ENCODE results near the gene CNTNAP4. TPM values are rescaled to one million over a fixed set of nuclear protein-coding genes. Genes with fewer than 3 reads are reported as not detected.

Gene CNTNAP4
- total RNA-seq, 1 experiment from 2014 or later = 2.6 TPM

DNA sequence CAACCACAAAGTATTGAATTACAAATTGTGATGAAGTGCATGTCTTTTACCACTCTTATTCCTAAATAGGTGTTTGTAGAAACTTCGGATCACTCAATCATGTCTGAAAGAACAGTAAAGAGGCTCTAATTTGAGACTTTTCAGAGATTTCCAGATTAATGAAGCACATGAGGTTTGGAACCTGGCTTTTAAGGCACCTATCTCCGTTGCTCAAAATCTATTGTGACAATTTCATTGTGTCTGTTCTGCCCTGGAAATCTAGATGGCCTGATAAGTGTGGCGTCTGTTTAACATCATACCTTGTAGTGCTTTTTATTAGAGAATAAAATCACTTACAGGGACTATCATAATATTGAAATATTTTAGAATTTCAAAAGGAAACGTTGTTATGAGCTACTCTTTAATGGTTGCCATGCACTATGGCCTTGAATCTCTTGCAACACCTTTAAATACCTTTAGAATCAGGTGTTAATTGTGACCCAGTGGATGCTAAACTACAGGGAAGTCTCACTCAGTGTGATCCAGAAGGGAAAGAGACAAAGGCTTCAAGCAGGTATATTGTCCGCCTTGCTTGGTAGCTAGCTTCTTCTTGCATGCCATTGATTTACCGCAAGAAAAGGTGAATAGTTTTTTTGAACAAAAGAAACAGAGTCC, 210.3 kb downstream of the CNTNAP4 start:
- DNase-seq (ENCODE audit: low read depth) = no peak

DNA sequence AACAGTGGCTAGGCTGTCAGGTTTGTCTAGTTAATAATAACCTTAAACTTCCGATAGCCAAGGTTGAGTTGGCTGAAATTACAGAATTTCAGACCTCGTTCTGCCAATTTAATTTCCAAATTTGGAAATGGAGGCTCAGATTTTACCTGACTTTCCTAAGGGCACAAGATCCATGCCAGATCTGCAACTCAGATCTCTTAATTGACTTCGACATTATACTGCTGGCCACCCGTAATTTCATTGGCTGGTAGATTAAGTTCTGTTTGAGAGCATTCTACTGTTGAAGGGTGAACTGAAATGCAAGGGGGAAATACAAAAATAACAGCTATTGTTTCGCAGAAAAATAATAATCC, 210.8 kb downstream of the CNTNAP4 start:
- no peak for DNase-seq (ENCODE audit: low read depth)

DNA sequence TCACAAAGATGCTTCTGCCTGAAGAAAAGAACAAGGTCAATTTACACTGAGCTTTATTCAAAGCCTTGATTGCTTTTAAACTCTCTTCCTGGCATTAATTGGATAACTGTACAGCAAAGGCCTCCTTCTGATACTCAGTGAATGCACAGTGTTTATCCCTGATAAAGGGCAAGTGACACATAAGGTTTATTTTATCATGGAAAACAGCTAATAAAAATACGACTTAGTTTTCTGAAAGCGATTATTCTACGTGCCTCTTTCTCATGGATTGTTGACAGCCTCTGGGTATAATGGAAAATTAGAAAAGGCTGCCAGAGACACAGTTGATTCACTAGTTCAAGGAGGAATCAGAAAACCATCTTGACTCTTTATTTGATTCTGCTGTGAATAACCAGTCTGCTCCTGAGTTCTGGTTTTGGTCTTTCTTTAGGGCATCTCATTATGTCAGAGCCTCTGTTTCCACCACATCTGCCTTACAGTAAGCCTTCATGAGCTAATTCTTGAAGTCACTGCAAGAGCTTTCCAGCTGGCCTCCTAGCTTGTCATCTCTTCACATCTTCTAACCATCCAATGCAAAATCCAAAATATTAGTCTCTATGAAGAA, 212.9 kb downstream of the CNTNAP4 start:
- no peak for DNase-seq (ENCODE audit: low read depth)

DNA sequence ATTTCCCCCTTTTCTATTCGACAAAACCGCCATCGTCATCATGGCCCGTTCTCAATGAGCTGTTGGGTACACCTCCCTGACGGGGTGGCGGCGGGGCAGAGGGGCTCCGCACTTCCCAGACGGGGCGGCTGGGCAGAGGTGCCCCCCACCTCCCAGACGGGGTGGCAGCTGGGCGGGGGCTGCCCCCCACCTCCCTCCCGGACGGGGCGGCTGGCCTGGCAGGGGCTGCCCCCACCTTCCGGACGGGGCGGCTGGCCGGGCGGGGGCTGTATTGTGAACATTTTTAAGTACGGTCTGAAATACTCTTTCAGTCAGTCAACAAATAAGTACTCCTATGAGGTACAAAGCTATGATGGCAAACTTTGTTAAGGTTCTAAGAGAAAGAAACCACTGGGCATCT, 222.8 kb downstream of the CNTNAP4 start:
- DNase-seq (ENCODE audit: low read depth) = no peak

DNA sequence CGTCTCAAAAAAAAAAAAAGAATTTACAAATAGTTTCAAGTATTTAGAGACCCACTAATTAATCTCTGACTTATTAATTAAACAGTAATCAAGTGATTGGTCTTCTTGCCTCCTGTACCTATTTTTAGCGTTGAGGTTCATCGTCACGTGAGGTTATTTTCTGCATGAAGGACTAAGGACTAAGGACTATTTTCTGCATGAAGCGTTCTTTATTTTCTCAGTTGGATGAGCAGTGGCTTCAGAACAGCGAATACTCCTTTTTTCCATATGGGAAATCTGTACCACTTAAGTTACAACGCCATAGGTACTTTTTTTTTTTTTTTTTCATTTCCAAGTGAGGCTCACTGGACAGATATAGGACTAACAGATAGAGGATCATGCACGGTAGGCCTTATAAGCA, 224.9 kb downstream of the CNTNAP4 start:
- no peak for DNase-seq (ENCODE audit: low read depth)

DNA sequence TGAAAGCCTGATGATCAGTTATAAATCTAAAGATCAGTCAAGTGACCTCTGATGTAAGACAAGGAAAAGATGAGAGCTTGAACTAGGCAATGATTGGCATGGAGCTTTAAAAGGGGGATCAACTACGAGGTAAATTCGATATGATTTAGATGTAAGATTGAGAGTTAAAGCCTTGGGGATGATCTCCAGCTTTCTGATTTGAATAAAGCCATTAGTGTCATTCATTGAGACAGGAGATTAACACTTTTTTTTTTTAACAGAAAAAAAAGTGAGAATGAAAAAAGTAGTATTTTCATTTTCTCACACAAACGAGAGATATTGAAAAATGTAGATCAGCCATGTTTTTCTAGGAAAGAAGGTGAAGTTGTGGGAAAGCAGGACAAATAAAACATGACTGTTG, 225.4 kb downstream of the CNTNAP4 start:
- no peak for DNase-seq (ENCODE audit: low read depth)

DNA sequence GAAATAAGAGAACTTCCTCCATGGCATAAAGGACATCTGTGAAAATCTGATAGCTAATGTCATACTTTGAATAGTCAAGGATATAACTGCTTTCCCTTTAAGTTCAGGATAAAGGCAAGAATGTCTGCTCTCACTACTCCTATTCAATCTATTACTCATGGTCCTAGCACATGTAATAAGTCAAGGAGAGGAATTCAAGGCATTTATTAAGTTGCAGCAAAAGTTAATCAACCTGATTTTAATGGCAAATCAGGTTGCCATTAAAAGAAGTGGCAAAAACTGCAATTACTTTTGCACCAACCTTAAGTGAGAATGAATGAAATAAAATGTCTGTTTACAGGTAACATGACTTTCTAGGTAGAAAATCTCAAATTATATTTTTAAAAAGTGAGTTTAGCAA, 225.9 kb downstream of the CNTNAP4 start:
- DNase-seq (ENCODE audit: low read depth) = no peak

DNA sequence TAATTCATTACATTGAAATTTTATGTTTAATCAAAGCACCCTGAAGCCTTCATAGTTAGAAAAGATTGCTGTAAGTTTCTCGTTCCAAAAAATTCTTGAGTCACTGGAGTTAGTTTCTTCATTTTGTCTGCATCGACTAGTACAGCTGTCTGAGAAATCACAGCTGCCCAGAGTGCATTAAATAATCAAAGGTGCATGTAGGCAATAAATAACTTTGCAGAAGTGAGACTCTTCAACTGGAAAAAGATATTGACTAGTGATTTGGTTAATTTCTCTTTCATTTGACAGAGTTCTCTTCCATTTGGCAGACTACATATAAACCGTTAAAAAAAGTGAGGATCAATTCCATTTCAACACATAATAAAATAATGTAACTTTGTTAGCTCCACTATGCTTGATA, 234.0 kb downstream of the CNTNAP4 start:
- DNase-seq (ENCODE audit: low read depth) = no peak

DNA sequence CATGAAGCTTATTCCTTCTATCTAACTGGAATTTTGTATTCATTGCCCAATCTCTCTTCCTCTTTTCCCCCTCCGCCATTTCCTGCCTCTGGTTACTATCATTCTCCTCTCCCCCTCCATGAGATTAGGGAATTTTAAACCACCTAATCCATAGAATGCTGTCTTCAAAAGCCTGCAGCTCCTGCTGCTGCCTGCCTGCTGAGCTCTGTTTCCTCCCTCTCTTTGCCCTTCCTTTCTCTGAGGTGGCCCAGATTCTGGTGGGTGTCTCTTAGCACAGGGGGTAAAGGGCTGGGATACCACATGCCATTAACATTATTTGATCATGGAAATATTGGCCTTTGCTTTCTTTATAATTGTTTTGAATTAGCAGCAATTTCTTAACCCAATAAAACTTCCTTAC, 241.6 kb downstream of the CNTNAP4 start:
- DNase-seq (ENCODE audit: low read depth) = no peak

DNA sequence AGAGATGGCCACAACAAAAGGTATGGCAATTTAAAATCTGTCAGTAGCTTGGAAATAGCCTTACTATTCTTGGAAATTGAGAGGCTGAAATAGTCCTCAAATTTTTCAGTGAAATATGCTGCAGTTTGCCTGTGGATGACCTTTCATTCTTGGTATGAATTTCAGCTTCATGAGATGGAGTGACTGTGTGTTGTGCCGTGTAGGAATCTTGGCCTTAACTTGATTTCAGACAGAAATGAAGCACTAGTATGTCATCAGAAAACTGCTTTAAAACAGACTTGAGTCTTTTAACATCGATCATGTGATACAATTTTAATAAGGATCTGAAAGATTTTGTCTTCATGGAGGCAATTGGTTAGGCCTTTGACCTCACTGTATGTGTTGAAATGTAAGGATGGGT, 247.2 kb downstream of the CNTNAP4 start:
- DNase-seq (ENCODE audit: low read depth) = no peak

DNA sequence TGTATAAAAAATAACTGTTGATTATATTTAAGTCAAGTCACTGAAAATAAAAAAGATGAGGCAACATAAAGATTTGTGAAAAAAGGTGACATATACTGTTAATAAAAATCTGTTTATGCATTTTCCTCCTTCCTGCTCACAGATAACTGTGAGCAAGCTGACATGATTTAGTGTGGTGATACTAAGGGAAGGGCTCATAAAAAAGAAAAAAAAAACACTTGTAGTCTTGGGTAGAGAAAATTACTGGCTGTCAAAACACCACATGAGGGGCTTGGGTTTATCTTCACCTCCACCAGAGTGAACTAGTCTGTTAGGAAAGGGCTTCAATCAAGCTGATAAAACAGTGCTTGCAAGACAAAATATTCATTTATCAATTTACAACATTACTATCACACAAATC, 247.6 kb downstream of the CNTNAP4 start:
- no peak for DNase-seq (ENCODE audit: low read depth)

DNA sequence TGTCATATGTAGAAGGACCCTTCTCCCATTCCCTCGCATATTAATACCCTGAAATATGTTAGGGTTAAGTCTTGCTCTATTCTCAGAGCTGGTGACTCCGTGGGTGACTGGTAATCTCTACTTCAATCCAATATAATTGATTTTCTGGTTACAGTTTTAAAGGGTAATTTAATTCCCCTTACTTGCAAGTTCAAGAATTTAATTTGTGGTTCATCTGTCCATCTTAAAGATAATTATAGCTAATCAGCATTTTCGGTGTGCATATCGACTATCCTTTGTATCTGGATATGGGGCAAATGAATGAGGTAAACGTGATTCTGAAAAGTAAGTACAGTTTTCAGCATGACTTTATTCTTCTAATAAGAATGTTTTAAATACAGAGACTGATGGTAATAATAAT, 250.0 kb downstream of the CNTNAP4 start:
- no peak for DNase-seq (ENCODE audit: low read depth)

DNA sequence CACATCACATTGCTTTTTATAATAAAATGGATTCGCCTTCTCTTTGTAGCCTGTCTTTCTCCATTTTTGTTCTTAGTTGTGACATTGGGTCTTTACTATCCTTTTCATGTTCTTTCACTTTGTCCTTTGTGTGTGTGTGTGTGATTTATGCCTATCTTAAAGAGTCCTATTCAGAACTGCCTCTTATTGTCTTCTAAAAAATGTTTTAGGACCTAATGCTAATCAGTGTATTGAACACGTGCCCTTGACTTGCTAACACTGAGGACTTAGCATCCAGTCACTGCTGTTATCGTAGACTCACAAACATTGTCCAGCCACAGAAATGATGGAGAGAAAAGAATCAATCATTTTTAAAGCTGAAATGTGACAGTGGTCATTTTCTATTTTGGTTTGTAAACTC, 251.9 kb downstream of the CNTNAP4 start:
- no peak for DNase-seq (ENCODE audit: low read depth)

DNA sequence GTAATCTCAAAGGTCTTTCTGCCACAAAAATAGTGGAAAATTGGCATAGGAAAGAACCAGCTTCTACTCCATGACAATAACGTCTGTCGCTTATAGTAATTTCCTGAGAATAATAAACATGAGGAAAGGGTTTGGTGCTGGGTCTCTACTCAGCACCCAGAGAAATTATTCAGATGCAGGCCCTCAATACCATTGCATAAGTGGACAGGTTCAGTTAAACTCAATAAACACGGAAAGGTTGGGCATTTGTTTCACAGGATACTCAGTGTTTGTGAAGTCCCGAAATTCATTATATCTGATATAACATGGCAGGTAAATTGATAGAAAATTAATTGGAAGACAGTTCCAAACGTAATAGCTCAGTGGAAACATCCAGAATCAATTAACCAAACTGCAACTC, 254.0 kb downstream of the CNTNAP4 start:
- DNase-seq (ENCODE audit: low read depth) = no peak

DNA sequence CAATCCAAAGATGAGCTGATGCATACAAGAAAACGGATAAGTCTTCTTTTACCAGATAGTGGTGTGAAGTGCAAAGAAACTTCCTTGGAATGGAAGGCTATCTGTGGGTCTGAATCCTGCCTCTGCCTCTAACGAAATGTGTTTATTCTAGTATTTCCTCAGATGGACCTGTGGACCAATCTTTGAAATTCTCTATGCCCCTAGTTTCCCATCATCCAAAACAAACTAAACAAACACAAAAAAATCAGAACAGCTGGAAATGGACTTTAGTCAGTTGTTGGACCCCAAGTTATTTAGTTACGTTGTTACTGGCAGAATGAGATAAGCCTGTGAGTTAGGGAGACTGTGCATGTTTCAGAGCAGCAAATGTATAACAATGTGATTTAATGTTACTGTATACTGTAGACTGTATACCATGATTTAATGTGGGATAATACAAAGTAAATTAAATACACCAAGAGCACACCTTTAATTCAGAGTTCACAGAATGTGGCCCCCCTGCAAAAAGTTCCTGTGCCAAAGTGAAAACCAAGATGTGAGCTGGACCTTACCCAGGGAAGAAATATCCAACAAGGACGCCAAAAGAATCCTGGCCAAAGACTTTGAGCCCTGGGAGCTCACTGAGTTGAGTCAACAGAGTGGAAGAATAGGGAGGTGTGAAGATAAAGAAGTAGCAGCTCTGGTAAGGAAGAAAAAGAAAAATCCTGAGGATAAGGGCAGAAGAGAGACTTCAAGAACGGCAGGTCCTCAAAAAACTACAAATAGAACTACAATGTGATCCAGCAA, 255.2 kb downstream of the CNTNAP4 start:
- no peak for DNase-seq (ENCODE audit: low read depth)

DNA sequence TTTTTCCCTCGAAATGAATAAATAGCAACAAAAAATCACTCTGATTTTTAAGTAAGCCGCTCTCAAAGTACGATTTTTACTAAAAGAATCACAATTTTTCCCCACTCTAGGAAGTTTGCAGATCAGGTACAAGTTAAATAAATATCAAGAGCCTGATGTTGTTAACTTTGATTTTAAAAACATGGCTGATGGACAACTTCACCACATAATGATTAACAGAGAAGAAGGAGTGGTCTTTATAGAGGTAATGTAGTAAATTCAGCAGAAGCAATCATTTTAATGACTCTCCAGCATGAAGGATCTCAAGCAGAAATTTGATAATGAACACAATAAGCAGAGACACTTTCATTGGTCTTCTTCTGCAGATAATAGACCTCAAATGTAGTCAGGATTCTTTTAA, 262.4 kb downstream of the CNTNAP4 start:
- no peak for DNase-seq (ENCODE audit: low read depth)

DNA sequence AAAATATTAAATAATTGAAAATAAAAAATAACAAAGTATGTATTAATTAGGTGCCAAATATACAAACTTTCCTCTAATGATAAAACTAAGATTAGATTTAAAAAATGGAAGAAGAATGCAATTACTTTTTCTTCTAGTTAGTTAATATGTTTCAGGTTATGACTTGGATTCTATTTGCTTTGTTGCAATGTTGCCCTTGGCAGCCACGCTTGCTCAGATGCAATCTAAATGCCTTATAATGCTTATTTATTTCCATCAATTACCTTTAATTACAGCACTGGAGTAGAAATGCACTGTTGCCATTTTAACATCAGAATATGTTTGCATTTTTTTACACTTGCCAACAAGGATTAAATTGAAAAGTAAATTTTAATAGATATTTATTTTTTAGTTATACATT, 263.9 kb downstream of the CNTNAP4 start:
- no peak for DNase-seq (ENCODE audit: low read depth)

DNA sequence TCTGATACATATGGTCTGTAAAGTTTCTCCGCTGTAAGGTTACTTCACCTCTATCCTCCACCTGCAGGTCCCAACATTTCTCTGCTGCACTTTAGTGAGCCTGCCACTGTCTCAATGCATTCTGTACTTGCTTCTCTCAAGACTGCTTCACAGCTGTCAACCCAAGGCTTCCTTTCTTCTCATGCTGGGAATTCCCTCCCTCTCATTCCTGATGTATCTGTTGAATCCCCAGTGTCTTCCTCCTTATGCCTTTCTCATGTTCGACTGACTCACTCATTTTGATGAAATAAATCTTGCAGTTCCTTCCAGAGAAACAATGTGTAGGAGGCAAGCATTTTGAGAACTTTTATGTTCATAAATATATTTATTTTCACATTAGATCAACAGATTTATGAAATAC, 288.3 kb downstream of the CNTNAP4 start:
- no peak for DNase-seq (ENCODE audit: low read depth)

DNA sequence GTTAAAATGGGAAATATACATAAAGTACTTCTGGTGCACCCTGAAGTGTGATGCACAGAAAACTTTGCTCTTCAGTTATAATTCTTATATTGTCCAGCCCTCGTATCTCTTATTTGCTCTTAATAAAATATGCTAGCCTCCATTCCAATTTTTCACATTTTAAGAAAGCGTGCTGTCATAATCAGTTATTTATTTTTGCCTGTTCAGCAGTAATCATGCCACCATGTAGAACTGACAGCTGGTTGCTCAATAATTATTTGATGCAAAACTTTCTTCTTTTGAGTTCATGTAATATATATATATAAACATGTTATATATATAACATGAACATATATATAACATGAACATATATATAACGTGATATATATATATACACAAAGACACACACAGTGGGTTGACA, 294.6 kb downstream of the CNTNAP4 start:
- no peak for DNase-seq (ENCODE audit: low read depth)

DNA sequence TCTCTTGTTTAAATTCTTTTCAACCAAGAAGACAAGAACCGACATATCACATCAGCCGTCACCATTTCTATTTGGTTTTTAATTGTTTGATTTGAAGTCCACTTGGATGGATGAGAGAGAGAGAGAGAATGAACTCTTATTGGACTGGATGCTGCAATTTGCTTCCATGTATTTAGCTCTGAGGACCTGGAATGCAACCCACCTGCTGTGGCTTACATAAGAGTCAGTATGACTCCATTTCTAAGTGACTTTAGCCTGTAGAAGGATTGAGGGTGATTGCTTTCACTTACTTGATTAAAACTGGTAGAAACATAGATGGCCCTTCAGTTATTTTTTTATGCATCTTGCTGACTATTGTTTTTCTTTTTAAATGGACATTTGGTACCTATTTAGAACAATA, 296.1 kb downstream of the CNTNAP4 start:
- no peak for DNase-seq (ENCODE audit: low read depth)

DNA sequence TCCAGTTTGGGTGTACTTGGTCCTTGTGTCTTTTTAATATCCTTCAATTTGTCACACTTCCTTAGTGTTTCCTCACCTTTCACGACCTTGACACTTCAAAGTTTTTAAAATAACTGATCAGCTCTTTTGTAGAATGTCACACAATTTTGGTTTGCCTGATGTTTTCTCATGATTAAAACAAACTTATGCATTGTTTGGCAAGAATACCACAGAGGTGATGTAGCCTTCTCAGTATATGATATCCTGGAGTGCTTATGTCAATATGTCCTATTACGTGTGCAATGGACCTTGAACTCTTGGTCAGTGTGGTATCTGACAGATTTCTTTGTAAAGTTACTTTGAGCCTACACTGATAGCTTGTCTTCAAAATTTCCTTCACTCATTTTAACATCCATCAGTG, 297.4 kb downstream of the CNTNAP4 start:
- DNase-seq (ENCODE audit: low read depth) = no peak

DNA sequence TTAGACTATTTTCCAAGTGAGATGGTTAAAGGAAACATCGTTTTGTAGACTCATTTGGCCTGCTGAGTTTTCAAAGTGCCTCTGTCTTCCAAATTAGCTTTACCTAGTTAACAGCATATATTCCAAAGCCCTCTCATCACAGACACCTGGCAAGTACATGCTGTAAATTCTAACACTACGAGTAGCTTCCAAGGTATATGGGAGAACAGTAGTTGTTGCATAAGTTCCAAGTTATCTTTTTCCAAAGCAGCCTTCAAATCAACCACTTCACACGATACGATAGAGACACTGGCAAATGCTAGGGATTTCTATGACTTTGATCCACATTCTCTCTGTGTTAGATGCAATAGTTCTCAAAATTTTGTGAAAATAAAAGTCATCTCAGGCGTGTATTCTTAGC, 299.3 kb downstream of the CNTNAP4 start:
- no peak for DNase-seq (ENCODE audit: low read depth)

DNA sequence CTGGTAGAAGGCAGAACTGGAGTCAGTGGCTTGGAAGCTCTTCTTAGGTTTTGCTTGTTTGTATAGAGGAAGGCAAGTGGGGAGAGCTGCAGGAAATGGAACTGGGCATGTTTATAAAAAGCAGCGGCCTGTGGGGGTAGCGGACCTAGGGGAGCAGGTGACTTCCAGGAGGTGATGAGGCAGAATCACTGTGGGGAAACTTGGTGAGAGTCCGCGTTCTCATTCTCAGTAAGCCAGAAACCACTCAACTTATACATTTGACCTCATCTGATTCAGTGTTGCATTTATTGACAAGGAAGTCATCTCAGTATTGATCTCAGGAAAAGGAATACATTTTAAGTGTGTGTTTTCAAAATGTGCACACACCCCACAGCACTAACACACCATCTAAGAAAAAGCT, 299.8 kb downstream of the CNTNAP4 start:
- peak; percentile 7 for DNase-seq (ENCODE audit: low read depth)

Data from Daoy (cell line).